Measurements from ENCODE around the gene DUS3L. TPM values are rescaled to one million over a fixed set of nuclear protein-coding genes. Genes with fewer than 3 reads are reported as not detected.

DUS3L gene
- polyA plus RNA-seq, 1 experiment, result 7.8 TPM

- Histone ChIP-seq H3K27ac (ENCODE audit: low read depth, low read length) (no peak overlapping the region), H3K9me3 (ENCODE audit: control insufficient read depth, insufficient read depth, low read length) (no peaks in the 10 kb centered on the region; the same call in 1 of the 2 replicates), H3K27me3 (ENCODE audit: control insufficient read depth, insufficient read depth, low read length) (peaks cover 5% of the 10 kb centered on the region), H3K4me3 (ENCODE audit: low read depth, low read length) (no peak overlapping the region)
- ChIA-PET POLR2A (no interaction called here), CTCF (interaction anchor here (2.6 kb wide), 1 partner anchor 17 kb away, joined by 25 read pairs; the partner anchor contains the start of gene NRTN)
- no peak for DNase-seq (ENCODE audit: low read depth, low spot score)
- no peak for TF ChIP-seq CTCF (IDR thresholded peaks at IDR 0.05; ENCODE audit: low read depth, low read length)
These were observed 30.7 kb upstream of the DUS3L start for GRCh38 chr19:5821521-5822180.

GRCh38 chr19:5820785-5821184 is 29.8 kb upstream of the DUS3L start:
- Histone ChIP-seq H3K4me3 (ENCODE audit: low read depth, low read length) (no peak overlapping the region), H3K27me3 (ENCODE audit: control insufficient read depth, insufficient read depth, low read length) (peaks cover 5% of the 10 kb centered on the region), H3K9me3 (ENCODE audit: control insufficient read depth, insufficient read depth, low read length) (no peaks in the 10 kb centered on the region; the same call in 1 of the 2 replicates), H3K27ac (ENCODE audit: low read depth, low read length) (no peak overlapping the region)
- DNase-seq (ENCODE audit: low read depth, low spot score), result no peak
- TF ChIP-seq CTCF (IDR thresholded peaks at IDR 0.05; ENCODE audit: low read depth, low read length), result no peak
- CTCF ChIA-PET, result interaction anchor here (0.6 to 2.6 kb wide), 2 partner anchors 17 to 1479 kb away, joined by 5 to 25 read pairs; partner anchors contain the start of gene NRTN
- POLR2A ChIA-PET, result interaction anchor here (0.6 kb wide), 1 partner anchor 28 kb away, joined by 3 read pairs; no protein-coding TSS in a partner anchor

- ChIA-PET CTCF (interaction anchor here (2.4 kb wide), 1 partner anchor 15 kb away, joined by 7 read pairs; no protein-coding TSS in a partner anchor), POLR2A (interaction anchor here (0.7 kb wide), 1 partner anchor 49 kb away, joined by 3 read pairs; no protein-coding TSS in a partner anchor)
- no peak overlapping the region for H3K27ac ChIP-seq (ENCODE audit: low read depth, low read length)
- H3K9me3 ChIP-seq (ENCODE audit: control insufficient read depth, insufficient read depth, low read length), result no peaks in the 10 kb centered on the region; the same call in 1 of the 2 replicates
- TF ChIP-seq CTCF (IDR thresholded peaks at IDR 0.05; ENCODE audit: low read depth, low read length), result no peak
- peaks cover 17% of the 10 kb centered on the region for H3K27me3 ChIP-seq (ENCODE audit: control insufficient read depth, insufficient read depth, low read length)
- no peak for DNase-seq (ENCODE audit: low read depth, low spot score)
- no peak overlapping the region for H3K4me3 ChIP-seq (ENCODE audit: low read depth, low read length)
These were observed 27.6 kb upstream of the DUS3L start for GRCh38 chr19:5818594-5818993.

GRCh38 chr19:5817218-5817617 is 26.3 kb upstream of the DUS3L start:
- ChIA-PET POLR2A (no interaction called here), CTCF (interaction anchor here (2.4 kb wide), 1 partner anchor 13 kb away, joined by 7 read pairs; no protein-coding TSS in a partner anchor)
- Histone ChIP-seq H3K9me3 (ENCODE audit: control insufficient read depth, insufficient read depth, low read length) (no peaks in the 10 kb centered on the region; the same call in 1 of the 2 replicates), H3K4me3 (ENCODE audit: low read depth, low read length) (no peak overlapping the region), H3K27ac (ENCODE audit: low read depth, low read length) (no peak overlapping the region), H3K27me3 (ENCODE audit: control insufficient read depth, insufficient read depth, low read length) (peaks cover 17% of the 10 kb centered on the region)
- no peak for DNase-seq (ENCODE audit: low read depth, low spot score)
- TF ChIP-seq CTCF (IDR thresholded peaks at IDR 0.05; ENCODE audit: low read depth, low read length), result no peak

- CTCF ChIA-PET, result interaction anchor here (1.6 kb wide), 1 partner anchor 11 kb away, joined by 6 read pairs; no protein-coding TSS in a partner anchor
- POLR2A ChIA-PET, result no interaction called here
- Histone ChIP-seq H3K9me3 (ENCODE audit: control insufficient read depth, insufficient read depth, low read length) (no peaks in the 10 kb centered on the region; the same call in 1 of the 2 replicates), H3K27ac (ENCODE audit: low read depth, low read length) (no peak overlapping the region), H3K27me3 (ENCODE audit: control insufficient read depth, insufficient read depth, low read length) (peaks cover 14% of the 10 kb centered on the region), H3K4me3 (ENCODE audit: low read depth, low read length) (no peak overlapping the region)
- TF ChIP-seq CTCF (IDR thresholded peaks at IDR 0.05; ENCODE audit: low read depth, low read length), result no peak
- DNase-seq (ENCODE audit: low read depth, low spot score), result no peak
These were observed 23.9 kb upstream of the DUS3L start for GRCh38 chr19:5814852-5815246.
